Stomach smooth muscle (tissue), 2 donors: ENCODE data around the gene DUT.

ENCODE experiments used
- H3K27ac ChIP-seq: one replicate; pipeline ENCODE4 v1.7.0; 2013; ENCODE audit warnings: mild to moderate bottlenecking, low read length, inconsistent platforms
- H3K27me3 ChIP-seq, 2 donors: one replicate each; pipeline ENCODE4 v1.7.0; 2013; ENCODE audit warnings: low read length in 2 of 2; ENCODE audit not compliant: insufficient read depth in 2 of 2, control insufficient read depth in 1 of 2
- H3K36me3 ChIP-seq, 2 donors: one replicate each; pipeline ENCODE4 v1.7.0; 2013; ENCODE audit warnings: low read length in 2 of 2; ENCODE audit not compliant: control insufficient read depth in 2 of 2, insufficient read depth in 2 of 2
- H3K4me1 ChIP-seq: one replicate; pipeline ENCODE4 v1.7.0; 2013; ENCODE audit warnings: low read length; ENCODE audit not compliant: control insufficient read depth, insufficient read depth
- H3K4me3 ChIP-seq, 2 donors: one replicate each; pipeline ENCODE4 v1.7.0; 2013; ENCODE audit warnings: low read length in 2 of 2
- H3K9ac ChIP-seq, 2 donors: one replicate each; pipeline ENCODE4 v1.7.0; 2013; ENCODE audit warnings: low read length in 2 of 2, mild to moderate bottlenecking in 1 of 2
- H3K9me3 ChIP-seq, 2 donors: one replicate each; pipeline ENCODE4 v1.7.0; 2013; ENCODE audit warnings: low read length in 2 of 2; ENCODE audit not compliant: control insufficient read depth in 2 of 2
- donor health status: healthy.
- donor health status: Pancreatic carcinoma.

DUT gene

GRCh38 chr15:48388016-48388851 is 57.0 kb downstream of the DUT start:
- Histone ChIP-seq H3K36me3 (no peaks in the 10 kb centered on the region), H3K9ac (no peak overlapping the region), H3K27me3 (no peaks in the 10 kb centered on the region), H3K27ac (no peak overlapping the region), H3K4me3 (no peak overlapping the region), H3K4me1 (peaks cover 19% of the 10 kb centered on the region), H3K9me3 (no peaks in the 10 kb centered on the region)

DNA sequence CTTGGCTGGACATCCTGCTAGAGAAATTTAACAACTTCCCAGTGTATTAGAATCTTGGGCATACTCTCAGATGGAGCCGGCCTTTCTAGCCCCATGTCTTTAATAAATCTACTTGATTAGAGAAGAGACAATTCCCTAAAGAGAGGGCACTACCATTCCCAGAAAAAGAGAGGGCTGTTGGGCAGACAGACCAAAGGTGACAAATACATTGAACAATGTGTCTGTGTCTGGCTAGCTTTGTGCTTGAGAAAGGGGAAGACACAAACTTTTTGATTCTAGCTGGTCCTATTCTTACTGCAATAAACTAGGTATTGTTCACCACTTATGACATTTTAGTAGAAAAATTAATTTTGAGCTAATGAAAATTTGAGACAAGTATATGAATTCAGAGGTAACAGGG is 57.7 kb downstream of the DUT start:
- no peak overlapping the region for H3K4me3 ChIP-seq
- no peaks in the 10 kb centered on the region for H3K9me3 ChIP-seq
- no peaks in the 10 kb centered on the region for H3K36me3 ChIP-seq
- peaks cover 19% of the 10 kb centered on the region for H3K4me1 ChIP-seq
- H3K27me3 ChIP-seq = no peaks in the 10 kb centered on the region
- H3K9ac ChIP-seq = no peak overlapping the region
- no peak overlapping the region for H3K27ac ChIP-seq

DNA sequence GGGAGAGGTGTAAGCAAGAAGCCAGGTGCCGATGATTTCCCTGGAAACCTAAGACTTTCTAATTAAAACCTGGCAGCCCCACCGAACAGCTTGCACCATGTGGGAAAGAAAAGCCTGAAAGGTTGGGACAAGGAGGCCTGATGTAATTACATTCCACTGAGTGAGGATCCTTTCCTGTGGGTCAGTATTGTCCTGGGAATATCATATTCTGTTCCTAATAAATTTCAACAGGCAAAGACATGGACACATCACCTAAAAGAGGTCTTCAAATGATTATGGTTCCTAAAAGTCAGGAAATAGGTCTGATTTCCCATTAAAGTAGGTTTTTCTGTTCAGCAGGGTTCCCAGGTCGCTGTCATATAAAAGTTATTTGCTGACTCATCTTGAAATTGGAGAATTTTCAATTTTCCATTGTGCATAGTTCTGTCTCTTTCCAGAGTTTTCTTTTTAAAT is 58.5 kb downstream of the DUT start:
- H3K9me3 ChIP-seq = no peaks in the 10 kb centered on the region
- H3K27me3 ChIP-seq = no peaks in the 10 kb centered on the region
- peaks cover 20% of the 10 kb centered on the region for H3K4me1 ChIP-seq
- no peak overlapping the region for H3K27ac ChIP-seq
- H3K9ac ChIP-seq = no peak overlapping the region
- H3K4me3 ChIP-seq = no peak overlapping the region
- no peaks in the 10 kb centered on the region for H3K36me3 ChIP-seq

- no peak overlapping the region for H3K27ac ChIP-seq
- H3K4me3 ChIP-seq = no peak overlapping the region
- H3K36me3 ChIP-seq = no peaks in the 10 kb centered on the region
- no peaks in the 10 kb centered on the region for H3K9me3 ChIP-seq
- H3K4me1 ChIP-seq = peaks cover 30% of the 10 kb centered on the region
- no peak overlapping the region for H3K9ac ChIP-seq
- H3K27me3 ChIP-seq = no peaks in the 10 kb centered on the region
These were observed 60.7 kb downstream of the DUT start for GRCh38 chr15:48391950-48392349.

GRCh38 chr15:48392356-48392755 is 61.1 kb downstream of the DUT start:
- H3K4me3 ChIP-seq = no peak overlapping the region
- H3K27me3 ChIP-seq = no peaks in the 10 kb centered on the region
- no peak overlapping the region for H3K27ac ChIP-seq
- no peaks in the 10 kb centered on the region for H3K9me3 ChIP-seq
- no peaks in the 10 kb centered on the region for H3K36me3 ChIP-seq
- peaks cover 30% of the 10 kb centered on the region for H3K4me1 ChIP-seq
- no peak overlapping the region for H3K9ac ChIP-seq
